GM19351 (cell line): Measurements from ENCODE around the gene YDJC.
"Not testable (repeated sequence)": the region's sequence is repeated elsewhere in the genome, so short reads cannot be mapped to it uniquely, and the experiment has no call there.

Experiments
- ATAC-seq: cut with Tn5 transposase; IDR thresholded peaks from one replicate; pipeline ENCODE4 v1.9.1; 2021; ENCODE audit warnings: mild to moderate bottlenecking, moderate library complexity; ENCODE audit not compliant: unreplicated experiment

The YDJC gene

GRCh38 chr22:21629255-21630149 is at the start of gene YDJC:
Gene YDJC, minus strand, starts transcription at chr22:21630022. Its CDS starts 8 bp downstream, at chr22:21630014.
- ATAC-seq: peak; percentile 81

GRCh38 chr22:21679383-21679782 is 49.6 kb upstream of the YDJC start:
- ATAC-seq: no peak

GRCh38 chr22:21678842-21679241 is 49.0 kb upstream of the YDJC start:
- not testable (repeated sequence) for ATAC-seq

- no peak for ATAC-seq
These were observed 48.0 kb upstream of the YDJC start for GRCh38 chr22:21677606-21678443.

GRCh38 chr22:21674638-21675245 is 44.9 kb upstream of the YDJC start:
- no peak for ATAC-seq

GRCh38 chr22:21673534-21674321 is 43.9 kb upstream of the YDJC start:
- no peak for ATAC-seq

GRCh38 chr22:21672107-21672629 is 42.3 kb upstream of the YDJC start:
- ATAC-seq: no peak

- ATAC-seq: no peak
These were observed 39.2 kb upstream of the YDJC start for GRCh38 chr22:21669026-21669425.

- no peak for ATAC-seq
These were observed 37.0 kb upstream of the YDJC start for GRCh38 chr22:21666786-21667185.

GRCh38 chr22:21665047-21665851 is 35.4 kb upstream of the YDJC start:
- ATAC-seq: no peak

GRCh38 chr22:21663738-21664137 is 33.9 kb upstream of the YDJC start:
- no peak for ATAC-seq

- no peak for ATAC-seq
These were observed 32.2 kb upstream of the YDJC start for GRCh38 chr22:21661991-21662390.

GRCh38 chr22:21660904-21661303 is 31.1 kb upstream of the YDJC start:
- ATAC-seq: no peak

GRCh38 chr22:21659864-21660525 is 30.2 kb upstream of the YDJC start:
- no peak for ATAC-seq

- no peak for ATAC-seq
These were observed 27.7 kb upstream of the YDJC start for GRCh38 chr22:21657360-21658032.

- ATAC-seq: no peak
These were observed 27.2 kb upstream of the YDJC start for GRCh38 chr22:21657020-21657359.

GRCh38 chr22:21652547-21653545 is 23.0 kb upstream of the YDJC start:
- ATAC-seq: peak; percentile 10
